Measurements from ENCODE around the gene OPTN. TPM values are rescaled to one million over a fixed set of nuclear protein-coding genes. Genes with fewer than 3 reads are reported as not detected.

The OPTN gene
- total RNA-seq, 1 experiment from 2014 or later: 14.0 TPM

DNA sequence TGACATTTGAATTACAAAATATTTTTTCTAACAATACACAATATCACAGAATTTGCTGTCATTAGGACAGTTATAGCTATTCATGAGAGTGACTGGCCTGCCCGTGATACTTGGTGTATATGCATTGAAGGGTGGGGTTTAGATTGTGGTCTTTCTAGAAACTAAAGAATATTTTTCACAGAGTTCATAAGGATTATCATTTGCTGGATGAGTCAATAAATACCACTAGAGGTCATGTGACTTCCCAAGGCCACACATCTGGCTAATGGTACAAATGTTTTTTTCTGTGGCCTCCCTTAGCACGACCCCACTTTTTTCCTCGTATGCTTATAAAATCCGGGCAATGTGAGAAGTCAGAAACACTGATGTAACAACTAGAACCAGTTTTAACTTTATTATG is 5.2 kb downstream of the OPTN start:
- Histone ChIP-seq H3K4me3 (no peak overlapping the region), H3K36me3 (no peaks in the 10 kb centered on the region; the same call in 1 of the 2 replicates), H3K27me3 (no peaks in the 10 kb centered on the region), H3K9me3 (no peaks in the 10 kb centered on the region)
- no peak for DNase-seq

DNA sequence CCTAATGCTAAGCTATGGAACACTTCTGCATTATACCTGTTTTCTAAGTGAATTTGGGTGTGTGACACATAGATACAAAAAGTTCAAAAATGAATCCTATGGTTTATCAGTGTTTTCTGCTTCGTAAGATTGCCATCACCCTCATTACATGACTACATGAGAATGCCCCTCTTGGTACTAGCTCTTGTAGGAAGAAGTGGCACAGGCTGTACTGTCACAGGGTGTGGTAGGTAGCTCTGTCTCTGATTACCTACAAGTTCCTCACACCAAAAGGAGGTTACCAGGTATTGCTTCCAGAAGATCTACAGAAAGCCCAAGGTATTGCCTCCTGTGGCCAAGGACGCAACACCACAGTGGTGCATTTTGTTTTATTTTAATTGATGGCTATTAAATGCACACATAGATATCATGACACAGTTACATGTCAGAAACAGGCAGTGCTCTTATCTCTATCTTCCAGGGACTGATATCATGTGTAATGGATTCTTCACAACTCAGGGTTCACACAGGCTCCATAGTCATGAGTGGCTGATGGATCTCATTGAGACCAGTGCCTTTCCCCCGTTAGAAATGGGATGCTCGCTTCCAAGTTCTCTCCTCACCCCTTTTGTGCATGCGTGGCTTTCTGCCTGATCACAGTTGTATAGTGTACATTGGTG is 6.6 kb downstream of the OPTN start:
- no peak for DNase-seq
- H3K9me3 ChIP-seq: no peaks in the 10 kb centered on the region
- no peaks in the 10 kb centered on the region for H3K27me3 ChIP-seq
- no peak overlapping the region for H3K4me3 ChIP-seq
- H3K36me3 ChIP-seq: no peaks in the 10 kb centered on the region; the same call in 1 of the 2 replicates

DNA sequence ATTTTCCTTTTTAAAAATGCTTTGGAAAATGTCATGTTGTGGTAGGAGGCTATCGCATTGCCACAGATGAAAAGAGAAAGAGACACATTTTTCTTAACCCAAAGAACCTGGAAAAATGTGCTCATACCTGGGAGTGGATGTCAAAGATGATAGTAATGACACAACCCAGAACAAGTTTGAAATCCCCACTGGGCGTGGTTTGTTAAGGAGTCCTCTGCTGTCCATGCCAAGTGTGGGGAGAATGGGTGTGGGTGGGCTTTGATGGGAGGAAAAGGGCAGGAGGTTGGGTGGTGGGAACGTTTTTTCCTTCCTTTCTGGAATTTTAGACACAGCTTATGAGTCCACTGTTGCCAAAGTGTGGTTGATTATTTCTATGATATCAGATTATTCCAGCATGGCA is 10.9 kb downstream of the OPTN start:
- Histone ChIP-seq H3K36me3 (no peaks in the 10 kb centered on the region), H3K9me3 (no peaks in the 10 kb centered on the region), H3K27me3 (no peaks in the 10 kb centered on the region), H3K4me3 (no peak overlapping the region)
- DNase-seq: no peak

DNA sequence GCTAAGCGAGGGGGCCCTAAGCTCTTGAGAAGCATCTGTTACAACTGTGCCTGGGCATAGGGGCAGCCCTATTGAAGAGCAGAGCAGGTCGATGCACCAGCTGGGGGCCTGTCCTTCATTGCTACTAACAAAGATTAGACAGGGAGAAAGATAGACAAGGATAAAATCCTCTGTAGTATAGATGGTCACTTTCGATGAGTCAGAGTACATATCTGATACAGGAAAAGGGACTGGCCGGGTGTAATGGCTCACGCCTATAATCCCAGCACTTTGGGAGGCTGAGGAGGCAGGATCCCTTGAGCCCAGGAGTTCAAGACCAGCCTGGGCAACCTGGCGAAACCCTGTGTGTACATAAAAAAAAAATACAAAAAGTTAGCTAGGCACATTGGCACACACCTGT is 13.6 kb downstream of the OPTN start:
- Histone ChIP-seq H3K9me3 (no peaks in the 10 kb centered on the region), H3K36me3 (no peaks in the 10 kb centered on the region), H3K4me3 (no peak overlapping the region), H3K27me3 (no peaks in the 10 kb centered on the region)
- no peak for DNase-seq

DNA sequence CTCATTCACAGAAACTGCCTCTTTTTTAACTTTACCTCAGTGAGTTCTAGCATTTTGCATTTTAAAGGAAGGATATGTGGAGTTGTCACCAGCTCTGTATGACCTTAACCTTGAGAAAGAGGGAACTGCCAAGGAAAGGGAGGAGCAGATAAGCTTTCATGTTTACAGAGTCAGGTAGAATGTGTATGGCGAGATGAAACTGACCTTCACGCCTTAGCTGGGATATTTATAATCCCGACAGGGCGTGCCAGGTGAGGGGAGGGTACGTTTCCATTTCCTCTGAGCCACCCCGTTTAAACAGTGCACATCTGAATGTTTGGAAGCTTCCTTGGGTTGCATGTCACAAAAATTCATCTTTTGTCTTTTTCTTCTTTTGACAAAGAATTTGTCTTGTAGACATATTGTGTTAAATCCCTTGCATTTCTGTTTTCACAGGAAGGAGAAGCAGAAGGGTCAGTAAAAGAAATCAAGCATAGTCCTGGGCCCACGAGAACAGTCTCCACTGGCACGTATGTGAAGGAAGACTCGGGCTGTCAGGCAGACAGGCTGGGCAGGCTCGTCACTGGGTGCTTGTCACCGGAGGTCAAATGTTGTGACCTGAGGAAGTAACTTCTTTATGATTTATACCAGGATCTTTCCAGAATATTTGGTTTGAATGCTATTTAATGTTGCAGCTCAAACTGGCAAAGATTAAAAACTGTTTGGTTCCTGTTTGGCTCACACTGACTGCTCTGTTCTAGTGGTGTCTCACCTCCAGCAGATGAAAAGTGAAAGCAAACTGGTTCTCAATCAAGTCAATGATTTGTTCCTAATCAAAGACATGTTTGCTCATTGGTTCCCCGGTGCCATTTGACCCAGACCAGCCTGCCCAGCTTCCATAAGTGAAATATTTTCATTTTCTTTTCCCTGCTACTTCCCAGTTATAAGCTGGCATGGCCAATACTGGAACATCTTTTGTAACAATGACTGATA is 16.2 kb downstream of the OPTN start:
- Histone ChIP-seq H3K36me3 (peaks cover 6% of the 10 kb centered on the region; the same call in 1 of the 2 replicates), H3K27me3 (no peaks in the 10 kb centered on the region), H3K4me3 (no peak overlapping the region), H3K9me3 (no peaks in the 10 kb centered on the region)
- DNase-seq: no peak

DNA sequence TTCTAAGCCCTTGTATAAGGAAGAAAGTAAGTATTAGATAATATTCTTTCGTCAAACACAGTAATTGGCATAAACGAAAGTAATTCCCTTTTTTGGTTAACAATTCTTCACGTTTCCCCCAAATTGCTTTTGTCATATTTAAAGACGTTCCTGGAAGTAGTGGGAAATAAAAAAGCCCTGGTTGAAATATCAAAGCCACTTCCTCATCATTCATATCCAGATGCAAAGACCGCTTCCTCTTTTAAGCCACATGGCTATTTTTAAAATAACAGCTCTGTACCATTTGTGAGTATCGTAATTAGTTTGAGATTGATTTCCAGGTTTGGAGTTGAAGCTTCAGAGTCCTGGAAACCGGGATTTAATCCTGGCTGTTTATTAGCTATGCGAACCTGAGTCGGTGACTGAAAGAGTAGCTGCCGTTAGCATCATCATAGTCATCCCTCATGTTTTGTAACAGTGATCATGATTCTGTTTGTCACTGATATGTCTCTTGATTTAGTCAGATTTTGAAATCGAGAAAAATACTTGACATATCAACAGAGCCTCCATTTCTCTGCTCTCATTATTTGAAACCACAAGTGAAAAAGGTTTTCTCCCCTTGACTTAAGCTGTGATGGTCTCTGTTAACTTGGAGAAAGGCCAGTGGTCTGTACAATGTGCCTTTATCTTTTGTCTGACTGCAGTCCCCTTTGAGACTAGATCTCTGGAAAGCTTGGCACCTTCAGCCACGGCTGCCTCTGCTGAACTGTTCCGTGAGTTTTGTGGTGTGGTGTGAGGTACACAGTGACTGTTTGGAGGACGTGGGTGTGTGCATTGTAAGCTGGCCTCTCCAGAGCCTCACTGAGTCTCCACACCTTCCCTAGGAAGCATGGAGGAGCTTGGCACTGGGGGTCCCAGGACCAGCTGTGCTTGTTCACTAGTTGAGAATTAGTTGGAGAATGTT is 18.1 kb downstream of the OPTN start:
- H3K4me3 ChIP-seq: no peak overlapping the region
- DNase-seq: no peak
- peaks cover 8% of the 10 kb centered on the region for H3K36me3 ChIP-seq
- H3K27me3 ChIP-seq: no peaks in the 10 kb centered on the region
- no peaks in the 10 kb centered on the region for H3K9me3 ChIP-seq

DNA sequence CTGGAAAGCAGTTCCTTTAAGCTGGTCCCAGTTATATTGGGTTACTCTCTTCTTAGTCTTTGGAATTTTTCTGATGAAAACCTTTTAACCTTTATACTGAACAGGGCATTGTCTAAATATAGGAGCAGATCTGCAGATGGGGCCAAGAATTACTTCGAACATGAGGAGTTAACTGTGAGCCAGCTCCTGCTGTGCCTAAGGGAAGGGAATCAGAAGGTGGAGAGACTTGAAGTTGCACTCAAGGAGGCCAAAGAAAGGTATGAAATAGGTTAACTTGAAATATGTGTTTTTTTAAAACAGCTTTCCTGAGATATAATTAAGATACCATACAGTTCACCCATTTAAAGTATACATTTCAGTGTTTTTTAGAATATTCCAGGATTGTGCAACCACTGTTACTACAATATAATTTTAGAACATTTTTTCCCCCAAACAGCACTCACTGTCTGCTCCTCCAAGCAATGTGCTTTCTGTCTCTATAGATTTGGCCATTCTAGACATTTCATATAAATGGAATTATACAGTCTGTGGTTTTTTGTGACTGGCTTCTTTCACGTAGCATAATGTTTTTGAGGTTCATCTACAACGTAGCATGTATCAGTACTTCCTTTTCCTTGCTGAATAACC is 18.9 kb downstream of the OPTN start:
- H3K36me3 ChIP-seq: peaks cover 12% of the 10 kb centered on the region
- DNase-seq: no peak
- no peaks in the 10 kb centered on the region for H3K9me3 ChIP-seq
- H3K27me3 ChIP-seq: no peaks in the 10 kb centered on the region
- no peak overlapping the region for H3K4me3 ChIP-seq

DNA sequence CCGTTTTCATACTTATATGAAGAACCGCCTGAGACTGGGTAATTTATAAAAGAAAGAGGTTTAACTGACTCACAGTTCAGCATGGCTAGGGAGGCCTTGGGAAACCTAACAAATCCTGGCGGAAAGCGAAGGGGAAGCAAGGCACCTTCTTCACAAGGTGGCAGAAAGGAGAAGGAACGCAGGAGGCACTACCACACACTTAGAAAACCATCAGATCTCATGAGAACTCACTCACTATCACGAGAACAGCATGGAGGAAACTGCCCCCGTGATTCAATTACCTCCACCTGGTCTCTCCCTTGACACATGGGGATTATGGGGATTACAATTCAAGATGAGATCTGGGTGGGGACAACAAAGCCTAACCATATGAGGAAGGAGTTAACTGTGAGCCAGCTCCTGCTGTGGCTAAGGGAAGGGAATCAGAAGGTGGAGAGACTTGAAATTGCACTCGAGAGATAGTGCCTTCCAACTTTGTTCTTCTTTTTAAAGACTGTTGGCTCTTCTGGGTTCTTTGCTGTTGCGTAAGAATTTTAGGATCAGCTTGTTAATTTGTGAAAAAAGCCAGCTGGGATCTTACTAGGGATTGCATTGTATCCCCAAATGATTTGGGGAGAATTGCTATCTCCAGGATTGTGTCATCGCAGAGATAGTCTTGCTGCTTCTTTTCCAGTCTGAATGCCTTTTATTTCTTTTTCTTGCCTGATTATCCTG is 21.0 kb downstream of the OPTN start:
- H3K36me3 ChIP-seq: peaks cover 21% of the 10 kb centered on the region
- no peak overlapping the region for H3K4me3 ChIP-seq
- no peaks in the 10 kb centered on the region for H3K9me3 ChIP-seq
- no peak for DNase-seq
- no peaks in the 10 kb centered on the region for H3K27me3 ChIP-seq

DNA sequence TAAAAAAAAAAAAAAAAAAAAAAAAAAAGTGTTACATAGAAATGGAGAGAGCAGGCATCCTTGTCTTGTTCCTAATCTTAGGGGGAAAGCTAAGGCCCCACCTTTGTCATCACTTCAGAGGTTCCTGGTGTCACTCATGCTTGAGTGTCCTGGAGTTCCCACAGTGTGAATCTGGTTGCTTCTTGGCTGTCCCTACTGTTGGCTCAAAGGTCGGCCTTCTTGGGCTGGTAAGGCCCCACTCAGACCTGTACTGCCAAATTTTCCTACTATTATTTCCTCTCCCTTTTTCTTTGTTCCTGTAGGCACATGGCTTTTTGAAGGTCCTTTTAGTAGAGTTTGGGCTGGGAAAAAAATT is 21.5 kb downstream of the OPTN start:
- Histone ChIP-seq H3K9me3 (no peaks in the 10 kb centered on the region), H3K36me3 (peaks cover 21% of the 10 kb centered on the region)
- DNase-seq: no peak

DNA sequence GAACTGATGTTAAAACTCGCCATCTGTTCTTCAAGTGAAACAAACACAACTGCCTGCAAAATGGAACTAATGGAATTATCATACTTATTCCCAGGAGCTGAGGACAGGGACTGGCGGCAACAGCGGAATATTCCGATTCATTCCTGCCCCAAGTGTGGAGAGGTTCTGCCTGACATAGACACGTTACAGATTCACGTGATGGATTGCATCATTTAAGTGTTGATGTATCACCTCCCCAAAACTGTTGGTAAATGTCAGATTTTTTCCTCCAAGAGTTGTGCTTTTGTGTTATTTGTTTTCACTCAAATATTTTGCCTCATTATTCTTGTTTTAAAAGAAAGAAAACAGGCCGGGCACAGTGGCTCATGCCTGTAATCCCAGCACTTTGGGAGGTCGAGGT is 36.7 kb downstream of the OPTN start:
- H3K27me3 ChIP-seq: no peaks in the 10 kb centered on the region

More for the DNA sequence above, 21.5 kb downstream of the OPTN start:
- H3K4me3 ChIP-seq: no peak overlapping the region
- H3K27me3 ChIP-seq: no peaks in the 10 kb centered on the region

DNA sequence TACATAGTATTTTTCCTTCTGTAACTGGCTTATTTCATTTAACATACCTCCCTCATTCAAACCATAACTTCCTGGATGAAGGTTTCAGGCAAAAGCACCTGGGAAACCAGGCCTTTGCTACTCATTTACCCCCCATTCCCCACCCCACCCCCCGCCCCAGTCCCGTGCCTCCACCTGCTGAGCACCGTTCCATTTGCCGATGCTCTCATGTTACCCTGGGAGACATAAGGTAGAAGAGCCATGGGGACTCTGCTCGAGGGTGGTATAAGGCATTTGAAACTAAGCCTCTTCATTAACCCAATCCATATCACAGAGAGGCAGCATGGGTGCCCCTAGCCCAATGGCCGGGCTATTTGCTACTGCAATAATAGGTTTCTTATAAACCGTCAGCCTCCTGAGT is 39.2 kb downstream of the OPTN start:
- peaks cover 2% of the 10 kb centered on the region for H3K36me3 ChIP-seq
- DNase-seq: no peak

More for the DNA sequence above, 36.7 kb downstream of the OPTN start:
- Histone ChIP-seq H3K9me3 (no peaks in the 10 kb centered on the region), H3K36me3 (peaks cover 2% of the 10 kb centered on the region), H3K4me3 (no peak overlapping the region)
- DNase-seq: no peak

DNA sequence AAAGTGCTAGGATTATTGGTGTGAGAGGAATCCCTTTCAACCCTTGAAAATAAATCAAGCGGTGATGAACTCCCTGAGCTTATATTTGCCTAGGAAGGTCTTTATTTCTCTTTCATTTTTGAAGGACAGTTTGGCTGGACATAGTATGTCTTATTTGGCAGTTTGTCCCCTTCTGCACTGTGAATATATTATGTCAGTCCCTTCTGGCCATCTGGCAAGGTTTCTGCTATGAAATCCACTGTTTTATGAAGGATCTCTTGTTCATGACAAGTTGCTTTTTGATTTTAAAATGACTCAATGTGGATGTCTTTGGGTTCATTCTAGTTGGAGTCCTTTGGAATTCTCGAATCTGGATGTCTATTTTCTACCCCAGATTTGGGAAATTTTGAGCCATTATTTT is 39.7 kb downstream of the OPTN start:
- peaks cover 2% of the 10 kb centered on the region for H3K36me3 ChIP-seq

More for the DNA sequence above, 39.2 kb downstream of the OPTN start:
- Histone ChIP-seq H3K4me3 (no peak overlapping the region), H3K27me3 (no peaks in the 10 kb centered on the region), H3K9me3 (peaks cover 4% of the 10 kb centered on the region)

DNA sequence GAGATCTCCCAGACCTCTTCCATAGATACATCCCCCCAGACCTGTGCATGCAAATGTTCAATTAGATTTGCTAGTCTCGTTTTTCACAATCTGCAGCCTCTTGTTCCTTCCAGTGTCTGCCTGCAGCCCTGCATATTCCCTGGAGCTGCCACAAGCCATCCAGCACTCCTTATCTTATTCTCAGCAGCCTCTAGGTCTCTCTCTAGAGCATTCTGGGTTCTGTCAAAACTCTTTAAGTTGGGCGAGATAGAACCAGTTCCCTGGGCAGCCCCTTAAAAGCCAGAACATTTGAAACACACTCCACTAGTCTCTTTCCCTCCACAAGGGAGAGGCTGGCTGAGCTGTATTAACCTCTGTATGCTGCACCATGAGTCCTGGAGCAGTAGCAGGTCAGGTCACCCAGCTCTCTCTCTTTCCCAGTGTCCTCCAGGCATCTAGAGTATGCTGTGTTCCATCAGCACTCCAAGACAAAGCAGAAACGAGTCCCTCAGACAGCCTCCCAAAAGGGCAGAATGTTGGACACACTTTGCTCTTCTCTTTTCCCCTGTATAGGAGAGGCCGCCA is 40.7 kb downstream of the OPTN start:
- no peak for DNase-seq
- H3K4me3 ChIP-seq: no peak overlapping the region
- H3K36me3 ChIP-seq: no peaks in the 10 kb centered on the region; the same call in 1 of the 2 replicates
- H3K27me3 ChIP-seq: no peaks in the 10 kb centered on the region
- peaks cover 11% of the 10 kb centered on the region for H3K9me3 ChIP-seq

More for the DNA sequence above, 39.7 kb downstream of the OPTN start:
- Histone ChIP-seq H3K4me3 (no peak overlapping the region), H3K27me3 (no peaks in the 10 kb centered on the region), H3K9me3 (peaks cover 7% of the 10 kb centered on the region)
- DNase-seq: no peak

DNA sequence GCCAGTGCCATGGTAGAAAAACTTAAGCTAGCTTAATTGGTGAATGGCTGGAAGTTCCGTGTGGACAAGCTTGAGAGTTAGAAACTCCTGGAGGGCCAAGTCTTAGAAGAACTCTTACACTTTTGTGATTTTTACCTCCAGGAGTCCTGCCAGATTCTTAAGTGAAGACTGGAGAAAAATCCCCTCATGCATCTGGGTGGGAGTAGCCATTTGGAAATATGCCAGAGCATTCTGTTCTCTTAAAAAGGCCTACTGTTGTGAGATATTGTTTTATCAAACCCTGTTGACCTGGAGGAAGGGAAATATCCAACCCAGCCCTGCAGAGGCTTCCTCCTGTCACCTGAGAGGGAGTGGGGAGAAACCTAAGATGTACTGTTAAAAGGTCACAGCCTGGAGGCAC is 43.8 kb downstream of the OPTN start:
- Histone ChIP-seq H3K4me3 (no peak overlapping the region), H3K27me3 (no peaks in the 10 kb centered on the region), H3K9me3 (peaks cover 11% of the 10 kb centered on the region), H3K36me3 (no peaks in the 10 kb centered on the region)
- no peak for DNase-seq

DNA sequence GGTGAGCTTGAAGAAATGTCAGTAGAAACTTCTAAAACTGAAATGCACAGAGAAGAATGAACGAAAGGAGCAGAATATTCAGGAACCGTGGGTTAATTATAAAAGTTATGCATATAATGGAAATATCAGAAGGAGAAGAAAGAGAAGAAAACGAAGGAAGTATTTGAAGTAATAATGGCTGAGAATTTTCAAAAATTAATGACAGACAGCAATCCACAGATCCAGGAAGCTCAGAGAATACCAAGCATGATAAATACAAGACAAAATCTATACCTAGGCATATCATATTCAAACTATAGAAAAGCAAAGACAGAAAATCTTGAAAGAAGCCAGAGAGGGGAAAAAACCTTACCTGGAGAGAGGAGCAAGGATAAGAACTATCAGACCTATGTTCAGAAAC is 44.9 kb downstream of the OPTN start:
- Histone ChIP-seq H3K4me3 (no peak overlapping the region), H3K9me3 (peaks cover 11% of the 10 kb centered on the region), H3K36me3 (no peaks in the 10 kb centered on the region), H3K27me3 (no peaks in the 10 kb centered on the region)
- no peak for DNase-seq

Measured in MG63 (cell line).